Superior temporal gyrus (tissue), 1 donor: Measurements from ENCODE around the gene DZIP1.

Experiments used
- DNase-seq: peaks from one replicate; pipeline ENCODE4 v3.0.0-alpha.2; 2016; ENCODE audit errors: extremely low spot score

Gene DZIP1

DNA sequence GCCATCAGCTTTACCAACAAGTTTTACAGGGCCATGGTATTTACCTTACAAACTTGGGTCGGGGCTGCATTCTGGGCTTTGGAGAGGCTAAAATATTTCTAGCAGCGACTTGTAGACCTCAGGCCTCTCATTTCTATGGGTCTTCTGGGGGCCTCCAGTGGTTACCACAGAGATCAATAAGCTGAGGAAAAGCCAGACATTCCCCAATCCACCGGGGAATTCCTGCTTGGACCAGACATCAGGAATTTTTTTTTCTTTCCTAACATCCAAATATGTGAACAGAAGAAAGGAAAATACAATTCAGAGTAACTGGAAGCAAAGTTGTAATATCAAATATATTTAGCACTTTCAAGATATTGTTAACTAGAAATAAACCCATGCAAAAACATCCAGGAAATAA lies 1.5 kb downstream of the DZIP1 start:
- DNase-seq, result peak; percentile 41

DNA sequence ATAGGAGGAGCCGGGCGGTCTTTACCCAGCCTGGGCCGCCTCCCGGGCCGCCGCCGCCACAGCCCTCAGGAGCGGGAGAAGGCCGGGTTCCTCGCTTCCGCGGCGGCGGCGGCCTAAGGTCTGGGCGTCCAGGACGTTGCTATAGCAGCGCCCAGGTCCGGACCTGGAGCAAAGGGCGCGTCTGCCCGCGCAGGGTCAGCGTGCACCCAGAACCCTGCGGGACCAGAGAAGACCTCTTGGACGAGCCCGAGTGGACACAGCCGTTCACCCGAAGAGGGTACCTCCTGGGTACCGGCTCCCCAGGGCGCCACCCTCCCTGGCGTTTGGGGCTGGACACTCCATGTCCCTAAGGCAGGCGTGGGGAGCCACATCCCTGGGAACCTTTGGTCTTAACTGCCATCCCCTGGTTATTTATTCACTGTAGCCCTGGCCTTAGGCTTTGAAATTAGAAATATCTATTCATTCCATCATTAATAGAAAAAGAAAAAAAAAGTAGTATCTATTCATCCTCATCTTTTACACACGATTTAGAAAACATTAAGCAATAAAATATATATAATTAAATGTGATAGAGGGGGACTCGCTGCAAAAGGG lies 2.4 kb downstream of the DZIP1 start:
- peak; percentile 12 for DNase-seq

DNA sequence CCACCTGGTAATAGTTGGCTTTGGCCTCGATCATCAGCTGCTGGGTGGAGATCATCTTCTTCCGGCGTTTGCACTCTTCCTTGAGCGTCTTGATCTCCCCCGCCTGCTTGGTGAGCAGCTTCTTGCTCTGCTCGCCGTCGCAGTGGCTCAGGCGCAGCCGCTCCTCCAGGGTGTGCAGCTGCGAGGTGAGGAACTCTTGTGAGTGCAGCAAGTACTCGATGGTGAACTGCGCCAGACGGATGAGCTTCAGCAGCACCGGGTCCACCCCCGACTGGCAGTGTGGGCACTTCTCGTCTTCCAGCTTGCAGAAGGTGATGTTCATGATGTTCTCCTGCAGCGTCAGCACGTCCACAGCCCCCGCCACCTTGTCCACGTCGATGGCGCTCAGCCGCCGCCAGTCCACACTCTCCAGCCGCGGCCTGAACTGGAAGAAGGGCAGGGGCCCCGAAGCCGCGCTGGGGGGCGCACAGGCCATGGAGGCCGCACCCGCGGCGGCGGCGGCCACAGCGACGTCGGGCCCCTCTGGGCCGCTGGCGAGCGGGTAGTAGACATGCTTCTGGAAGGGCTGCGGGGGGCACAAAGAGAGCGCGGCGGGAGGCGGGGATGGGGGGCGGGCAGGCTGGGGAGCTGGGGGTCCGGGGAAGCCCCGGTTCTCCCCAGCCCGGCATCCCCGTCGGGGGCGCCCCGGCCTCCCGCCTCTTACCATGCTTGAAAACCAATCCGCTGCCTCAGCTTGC lies 3.0 kb downstream of the DZIP1 start:
- peak; percentile 11 for DNase-seq

DNA sequence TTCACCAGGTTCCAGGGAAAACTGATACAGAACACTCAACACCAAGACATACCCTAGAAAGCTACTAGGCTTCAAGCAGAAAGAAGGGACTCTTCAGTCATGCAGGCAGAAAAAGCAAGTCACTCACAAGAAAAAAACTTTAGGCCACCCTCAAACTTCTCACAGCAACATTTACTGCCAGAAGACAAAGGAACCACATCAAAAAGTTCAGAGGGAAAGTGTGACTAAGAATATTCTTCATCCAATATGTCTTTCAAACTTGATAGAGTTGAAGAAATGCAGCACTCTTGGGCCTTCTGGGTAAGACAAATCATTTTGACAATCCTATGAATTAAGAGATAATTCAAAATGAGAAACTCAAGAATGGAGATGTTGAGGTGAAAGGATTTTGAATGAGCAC lies 7.7 kb downstream of the DZIP1 start:
- no peak for DNase-seq

DNA sequence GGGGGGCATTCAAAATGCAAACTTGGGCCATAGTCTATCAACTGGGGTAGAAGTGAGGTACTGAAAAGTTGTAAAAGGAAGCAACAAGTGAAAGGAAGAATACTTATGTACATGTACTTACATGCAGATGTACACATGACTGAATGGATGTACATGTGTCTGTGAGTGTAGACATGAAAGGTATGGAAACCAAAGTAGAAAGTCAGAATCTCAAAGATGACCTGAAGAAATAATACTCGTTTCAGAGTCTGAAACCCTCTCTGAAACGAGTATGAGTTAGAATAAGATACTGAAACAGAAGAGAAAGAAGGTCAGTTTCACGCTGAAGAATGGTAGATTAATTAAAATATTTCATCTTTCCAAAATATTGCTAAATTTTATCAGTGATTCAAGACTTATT lies 13.9 kb downstream of the DZIP1 start:
- DNase-seq, result no peak

DNA sequence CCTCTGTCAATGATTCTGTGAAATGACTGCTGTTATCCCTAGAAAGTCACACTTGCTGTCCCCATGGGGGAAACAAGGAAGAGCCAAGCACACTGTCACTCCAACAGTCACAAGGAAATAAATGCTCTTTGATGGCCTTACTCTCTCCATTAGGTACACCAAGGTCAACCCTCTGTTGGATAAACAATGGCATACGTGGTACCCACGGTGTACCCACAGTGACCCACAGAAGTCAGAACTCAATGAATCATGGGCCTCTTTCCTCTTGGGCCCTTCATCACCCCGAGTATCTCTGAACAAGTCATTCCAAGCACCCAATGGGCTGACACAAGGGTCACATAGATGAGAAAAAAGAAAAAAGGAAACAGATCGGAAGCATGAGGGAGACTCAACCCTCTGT lies 15.4 kb downstream of the DZIP1 start:
- DNase-seq, result no peak

DNA sequence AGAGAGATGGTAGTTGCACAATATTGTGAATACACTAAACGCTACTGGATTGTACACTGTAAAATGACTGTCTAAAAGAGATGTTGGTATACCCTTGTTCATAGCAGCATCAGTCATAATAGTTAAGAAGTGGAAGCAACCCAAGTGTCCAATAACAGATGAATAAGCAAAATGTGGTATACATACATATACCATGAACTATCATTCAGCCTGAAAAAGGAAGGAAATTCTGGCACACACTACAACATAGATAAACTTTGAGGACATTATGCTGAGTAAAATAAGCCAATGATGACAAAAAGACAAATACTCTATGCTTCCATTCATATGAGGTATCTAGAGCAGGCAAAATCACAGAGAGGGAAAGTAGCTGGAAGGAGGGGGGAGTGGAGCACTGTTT lies 16.0 kb downstream of the DZIP1 start:
- no peak for DNase-seq

DNA sequence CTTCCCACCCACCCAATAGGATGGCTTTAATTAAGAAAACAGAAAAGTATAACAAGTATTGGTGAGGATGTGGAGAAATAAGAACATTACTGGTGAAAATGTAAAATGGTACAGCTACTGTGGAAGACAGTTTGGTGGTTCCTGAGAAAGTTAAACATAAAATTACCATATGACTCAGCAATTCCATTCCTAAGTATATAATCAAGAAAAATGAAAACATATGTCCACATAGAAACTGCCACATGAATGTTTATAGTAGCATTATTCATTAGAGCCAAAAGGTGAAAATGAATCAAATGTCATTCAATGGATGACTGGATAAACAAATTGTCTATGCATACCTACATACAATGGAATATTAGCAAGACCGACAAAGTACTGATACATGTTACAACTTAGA lies 16.9 kb downstream of the DZIP1 start:
- DNase-seq, result no peak

DNA sequence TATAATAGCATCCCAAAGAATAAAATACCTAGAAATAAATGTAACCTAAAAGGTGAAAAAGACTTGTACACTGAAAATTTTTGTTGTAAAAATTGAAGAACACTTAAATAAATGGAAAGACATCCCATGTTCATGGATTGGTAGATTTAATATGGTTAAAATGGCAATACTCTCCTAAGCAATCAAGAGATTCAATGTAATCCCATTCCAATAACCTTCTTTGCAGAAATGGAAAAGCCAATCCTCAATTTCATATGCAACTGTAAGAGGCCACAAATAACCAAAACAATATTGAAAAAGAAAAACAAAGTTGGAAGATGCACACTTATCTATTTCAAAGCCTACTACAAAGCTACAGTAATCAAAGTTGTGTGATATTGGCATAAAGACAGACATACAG lies 17.7 kb downstream of the DZIP1 start:
- DNase-seq, result no peak

DNA sequence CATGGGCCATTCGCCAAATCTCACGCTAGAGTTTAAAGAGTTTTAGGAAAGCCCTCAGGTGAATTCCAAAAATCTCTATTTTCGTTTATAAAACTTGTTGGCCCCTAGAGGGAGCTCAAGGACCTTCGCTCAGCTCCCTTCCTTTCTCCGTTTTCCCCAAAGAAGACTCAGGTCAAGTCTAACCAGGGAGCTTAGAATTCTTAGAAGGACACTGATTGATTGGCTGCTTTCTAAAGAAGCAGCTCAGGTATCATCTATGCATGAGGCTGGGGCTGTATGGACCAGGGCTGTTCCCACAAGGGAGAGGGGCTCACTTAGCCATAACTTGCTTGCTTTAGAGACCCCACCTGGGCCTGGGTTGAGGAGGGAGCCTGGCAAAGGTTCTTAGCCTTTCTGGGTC lies 20.5 kb downstream of the DZIP1 start:
- peak; percentile 72 for DNase-seq

DNA sequence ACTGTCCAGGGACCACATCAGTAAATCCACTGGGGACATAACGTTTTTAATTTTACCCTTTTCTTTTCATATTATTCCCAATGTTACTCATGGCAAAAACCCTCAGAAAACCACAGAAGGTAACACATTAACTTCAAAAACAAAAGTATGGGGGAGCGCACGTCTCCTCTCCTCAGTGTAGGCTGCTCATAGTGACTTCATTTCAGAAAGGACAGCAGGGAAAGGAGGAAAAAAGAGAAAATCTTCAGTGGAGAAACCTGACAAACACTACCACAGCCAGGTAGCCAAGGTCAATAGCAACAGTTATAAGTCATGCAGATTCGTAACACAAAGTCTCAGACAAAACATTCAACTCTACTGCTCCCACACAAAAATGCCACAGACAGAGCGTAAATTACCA lies 21.4 kb downstream of the DZIP1 start:
- DNase-seq, result no peak

DNA sequence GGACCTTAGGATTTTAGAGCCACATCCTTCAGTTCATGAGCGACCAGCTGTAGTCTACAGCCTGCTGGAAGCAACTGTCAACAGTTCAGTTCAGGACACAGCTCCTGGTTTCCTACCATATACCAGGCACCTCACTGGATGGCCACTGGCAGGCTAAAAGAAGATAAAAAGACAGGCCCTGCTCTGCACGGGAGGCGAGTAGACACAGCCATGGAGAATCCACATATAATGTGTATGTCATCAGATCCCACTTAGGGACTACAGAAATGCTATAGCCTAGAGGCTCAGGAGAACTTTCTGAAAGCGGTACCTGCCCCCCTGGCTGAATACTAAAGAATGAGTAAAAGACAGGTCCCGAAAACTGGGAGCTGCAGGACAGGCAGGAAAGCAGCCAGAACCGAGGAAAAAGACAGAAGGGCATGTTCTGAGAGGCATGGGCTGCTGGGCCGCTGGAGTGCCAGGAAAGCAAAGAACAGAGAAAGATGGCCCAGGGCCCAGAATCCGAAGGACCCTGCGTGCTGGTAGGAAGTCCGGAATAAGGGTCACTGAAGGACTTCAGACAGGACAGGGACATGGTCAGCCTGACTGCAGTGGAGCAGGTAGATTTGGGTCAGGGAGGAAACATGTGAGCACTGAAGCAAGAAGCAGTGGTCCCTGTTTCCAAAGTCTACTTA lies 23.5 kb downstream of the DZIP1 start:
- peak; percentile 18 for DNase-seq

DNA sequence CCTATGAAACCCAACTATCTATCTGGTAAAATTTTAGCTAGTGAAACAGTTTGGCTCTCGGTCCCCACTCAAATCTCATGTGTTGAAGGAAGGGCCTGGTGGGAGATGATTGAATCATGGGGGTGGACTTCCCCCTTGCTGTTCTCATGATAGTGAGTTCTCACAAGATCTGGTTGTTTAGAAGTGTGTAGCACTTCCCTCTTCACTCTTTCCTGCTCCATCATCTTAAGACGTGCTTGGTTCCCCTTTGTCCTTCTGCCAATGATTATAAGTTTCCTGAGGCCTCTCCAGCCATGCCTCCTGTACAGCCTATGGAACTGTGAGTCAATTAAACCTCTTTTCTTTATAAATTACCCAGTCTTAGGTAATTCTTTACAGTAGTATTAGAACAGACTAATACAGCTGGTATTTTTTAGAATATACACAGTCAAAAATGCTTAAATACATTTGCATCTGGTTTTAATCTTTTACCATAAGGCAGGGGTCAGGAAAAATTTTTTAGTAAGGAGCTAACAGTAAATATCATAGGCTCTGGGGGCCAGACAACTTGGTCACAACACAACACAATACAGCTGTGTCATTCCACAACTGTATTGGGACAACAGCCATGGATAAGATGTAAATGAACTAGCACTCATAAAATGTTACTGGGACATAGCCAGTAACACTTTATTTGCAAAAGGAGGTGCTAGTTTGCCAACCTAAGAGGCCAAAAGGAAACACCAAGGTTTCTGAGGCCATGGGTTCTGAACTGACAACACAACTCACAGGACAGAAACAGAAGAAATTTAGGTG lies 24.3 kb downstream of the DZIP1 start:
- no peak for DNase-seq

DNA sequence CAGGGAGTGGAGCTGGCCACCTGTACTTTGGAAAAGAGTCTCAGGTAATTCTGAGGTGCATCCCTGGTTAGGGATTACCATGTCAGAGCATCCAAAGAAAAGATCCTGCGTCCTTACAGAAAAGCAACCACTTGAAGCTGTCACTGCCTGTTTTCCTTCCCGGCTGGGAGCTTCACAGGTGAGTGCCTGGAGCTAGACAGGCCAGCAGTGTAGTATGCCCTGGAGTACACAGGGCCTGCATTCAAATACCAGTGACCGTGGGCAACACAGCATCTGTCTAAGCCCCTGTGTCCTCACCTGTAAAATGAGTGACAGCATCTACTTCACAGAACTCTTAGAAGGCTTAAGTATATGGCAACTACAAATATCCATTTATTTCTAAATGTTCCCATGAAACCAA lies 29.0 kb downstream of the DZIP1 start:
- DNase-seq, result no peak

DNA sequence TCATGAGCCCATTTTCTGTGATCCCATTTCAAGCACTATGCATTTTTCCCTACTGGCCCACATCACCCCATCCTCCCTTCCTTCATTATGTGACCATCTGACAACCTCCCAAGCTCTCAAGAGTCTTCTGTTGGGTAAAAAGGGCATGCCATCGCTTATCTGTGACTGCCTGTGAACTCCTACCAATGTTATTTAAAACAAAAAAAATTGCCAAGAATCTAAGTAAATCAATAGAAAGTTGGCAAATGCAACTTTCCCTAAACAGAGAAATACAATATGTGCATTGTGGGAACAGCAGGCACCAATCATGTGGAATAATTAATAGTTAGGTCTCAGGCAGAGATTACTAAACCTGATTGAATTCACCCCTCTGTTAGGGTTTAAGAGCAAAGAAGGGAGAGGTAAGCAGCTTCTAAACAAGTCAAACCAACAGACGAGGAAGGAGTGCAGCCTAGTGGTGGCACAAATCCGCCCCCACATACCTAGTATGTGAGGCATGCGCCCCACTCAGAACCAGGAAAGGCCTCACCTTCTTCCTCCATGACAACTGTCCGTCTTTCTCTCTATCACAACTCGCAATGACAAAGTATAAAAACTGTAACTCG lies 29.8 kb downstream of the DZIP1 start:
- no peak for DNase-seq

DNA sequence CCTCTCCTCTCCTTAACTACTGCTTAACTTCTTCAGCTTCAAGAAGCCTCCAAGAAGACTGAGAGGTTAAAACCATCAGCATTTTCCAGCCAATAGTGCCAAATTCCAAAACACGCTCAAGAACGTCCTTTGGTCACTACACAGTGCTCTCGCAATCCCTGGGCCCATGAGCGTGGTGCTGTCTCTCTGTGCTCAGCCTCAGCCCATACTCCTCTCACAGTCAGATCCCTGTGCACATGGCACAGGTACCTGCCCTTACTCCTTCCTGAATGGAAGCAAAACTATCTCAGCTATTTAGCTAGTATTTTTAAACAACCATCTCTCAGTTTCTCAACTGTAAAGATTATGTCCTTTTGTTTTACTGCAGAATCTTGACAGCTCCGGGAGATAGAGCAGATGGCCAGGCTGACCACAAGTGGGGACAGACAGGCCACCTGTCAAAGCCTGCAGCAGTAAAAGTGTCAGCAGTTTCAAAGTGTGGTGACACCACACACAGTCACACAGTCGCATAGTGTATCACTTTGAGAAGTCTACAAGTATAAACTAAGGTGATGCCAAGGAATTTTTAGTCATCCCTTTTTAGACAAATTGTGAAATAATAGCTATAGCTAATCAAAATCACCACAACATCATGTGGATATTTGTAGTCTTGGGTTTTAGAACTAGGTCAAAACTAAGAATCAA lies 35.7 kb downstream of the DZIP1 start:
- no peak for DNase-seq

DNA sequence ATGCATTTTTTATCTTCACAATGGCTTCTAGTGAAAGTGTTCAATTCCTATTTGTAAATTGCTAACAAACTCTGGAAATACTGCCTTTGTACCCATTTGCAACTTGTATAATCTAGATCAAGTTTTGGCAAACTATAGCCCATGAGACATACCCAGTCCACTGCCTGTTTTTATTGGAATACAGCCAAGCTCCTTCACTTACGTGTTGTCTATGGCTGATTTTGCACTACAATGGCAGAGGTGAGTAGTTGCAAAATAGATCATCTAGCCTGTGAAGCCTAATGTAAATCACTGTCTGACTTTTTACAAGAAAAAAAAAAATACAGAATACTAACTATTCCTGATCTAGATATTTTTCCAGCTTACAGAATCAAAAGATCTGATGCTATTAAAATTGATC lies 37.1 kb downstream of the DZIP1 start:
- DNase-seq, result no peak

DNA sequence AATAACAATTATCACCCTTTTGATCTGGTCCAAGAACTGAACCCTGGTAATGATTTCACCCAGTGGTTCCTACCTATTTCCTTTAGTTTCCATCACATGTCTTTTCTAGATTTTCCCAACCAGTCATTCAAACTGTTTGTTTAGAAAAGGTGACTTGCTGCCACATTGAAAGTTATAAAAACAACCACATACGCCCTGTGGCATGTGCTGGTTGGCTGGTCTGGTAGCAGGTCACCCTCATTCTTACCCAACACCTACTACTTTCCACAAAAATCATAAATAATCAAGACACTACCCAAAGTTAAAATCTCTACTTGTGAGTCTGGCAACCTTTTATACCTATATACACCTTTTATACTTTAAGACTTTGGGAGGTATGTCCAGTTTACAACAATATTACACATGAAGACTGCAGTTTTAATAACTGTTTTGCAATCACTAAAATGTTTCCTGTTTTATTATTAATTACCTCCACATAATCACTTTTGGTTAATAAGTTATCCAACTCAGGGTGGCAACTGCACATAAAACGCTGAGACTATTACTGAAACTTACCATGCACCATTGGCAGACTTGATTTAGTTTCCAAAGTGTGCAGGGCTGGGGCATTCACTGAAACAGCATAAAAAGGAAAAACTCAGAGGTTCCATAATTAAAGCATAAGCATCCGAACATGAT lies 38.9 kb downstream of the DZIP1 start:
- DNase-seq, result no peak

DNA sequence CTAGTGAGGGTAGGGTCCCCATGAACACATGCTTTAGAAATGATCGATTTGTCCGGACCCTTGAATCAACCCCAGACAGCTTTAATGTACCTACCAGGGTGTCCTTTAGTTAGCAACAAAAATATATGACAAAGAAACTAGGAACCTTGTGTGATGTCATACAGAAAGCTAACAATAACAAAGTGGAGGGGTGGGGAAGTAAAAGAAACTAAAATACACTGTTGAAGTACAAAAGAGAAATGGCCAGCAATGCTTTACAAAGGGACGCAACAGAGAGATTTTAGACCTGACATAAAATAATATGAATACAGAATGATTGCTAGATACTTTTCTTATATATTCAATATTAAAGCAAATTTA lies 40.0 kb downstream of the DZIP1 start:
- no peak for DNase-seq

DNA sequence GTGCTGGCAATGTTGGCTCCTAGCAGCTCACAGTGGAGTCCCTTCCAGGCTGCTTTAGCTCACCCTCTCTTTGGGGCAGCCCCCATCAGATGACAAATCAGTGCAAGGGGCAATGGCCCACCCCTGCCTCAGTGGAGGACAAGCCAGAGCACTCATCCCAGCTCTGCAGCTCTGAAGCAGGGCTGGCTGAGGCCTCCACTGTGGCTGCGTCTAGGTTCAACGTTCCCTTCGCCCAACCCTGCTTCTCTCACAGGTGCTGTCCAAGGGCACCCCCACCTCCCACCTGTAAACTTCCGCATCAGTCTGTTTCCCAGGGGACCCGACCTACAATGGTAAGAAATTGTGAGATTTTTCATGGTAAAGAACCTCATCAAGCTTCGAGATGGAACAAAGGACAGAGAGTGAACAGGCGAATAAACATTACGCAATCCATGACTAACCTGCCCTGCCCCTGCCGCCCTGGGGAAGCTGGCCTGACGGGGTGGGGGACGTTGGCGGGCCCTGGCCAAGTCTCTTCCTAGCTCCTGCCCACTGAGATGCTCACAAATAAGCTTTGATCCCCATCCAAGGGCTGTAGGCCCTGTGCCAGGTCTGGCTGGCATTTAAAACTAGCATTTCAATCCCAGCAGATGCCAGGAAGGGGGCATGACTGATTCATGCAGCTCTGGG lies 40.5 kb downstream of the DZIP1 start:
- DNase-seq, result no peak
